Testis (tissue), 2 donors: ENCODE measurements around the gene CLUH.

ENCODE experiments used
- CTCF ChIP-seq, 3 experiments: fragments of 450-650 bp in 2 of 3; fragments of 200-600 bp in 1 of 3; sonication (generic) in 1 of 3; IDR thresholded peaks; one replicate each; pipeline ENCODE4 v1.5.1; 2016 to 2019; ENCODE audit warnings: antibody characterized with exemption in 3 of 3, mild to moderate bottlenecking in 2 of 3, moderate library complexity in 1 of 3
- POLR2A ChIP-seq: fragments of 450-650 bp; IDR thresholded peaks from one replicate; pipeline ENCODE4 v1.6.1; 2017; ENCODE audit warnings: antibody characterized with exemption, mild to moderate bottlenecking, moderate library complexity

GRCh38 chr17:2683912-2684311 lies 27.7 kb downstream of the CLUH start:
- TF ChIP-seq CTCF (IDR thresholded peaks at IDR 0.05) (no peak), POLR2A (no peak)
